ENCODE results near the gene CDH3. TPM values are rescaled to one million over a fixed set of nuclear protein-coding genes. Genes with fewer than 3 reads are reported as not detected.

The CDH3 gene
- total RNA-seq, 5 donors from 2014 or later (not counting 1 experiment from before 2014, with no cell fraction given), result 0.36 to 1.1 (median 0.60) TPM; not detected in 1

- H3K27ac Mint-ChIP-seq, result no peak overlapping the region
- H3K4me1 ChIP-seq (ENCODE audit: control insufficient read depth in 1 of 2, extremely low read depth in 1 of 2, insufficient read depth in 2 of 2, low read length in 2 of 2), result no peaks in the 10 kb centered on the region
- no peaks in the 10 kb centered on the region for H3K36me3 ChIP-seq (ENCODE audit: control insufficient read depth in 2 of 2, extremely low read depth in 1 of 2, insufficient read depth in 1 of 2, low read length in 1 of 2)
- H3K9me3 ChIP-seq, result no peaks in the 10 kb centered on the region
- H3K4me1 Mint-ChIP-seq, result no peaks in the 10 kb centered on the region
- ATAC-seq (replicated peaks in 1 of 4) (no peak), DNase-seq (no peak)
- no peak overlapping the region for H3K27ac ChIP-seq (ENCODE audit: low read length)
- WGBS (ENCODE audit: insufficient coverage), result 83% methylated on average over 4 of the region's 5 CpGs
- no peak overlapping the region for H3K4me3 ChIP-seq (ENCODE audit: control insufficient read depth in 1 of 2, extremely low read depth in 1 of 2, low read length in 1 of 2)
- ChIA-PET POLR2A (interaction anchor here in 1 of 2 donors (0.6 kb wide), 1 partner anchor 47 kb away, joined by 4 read pairs; no protein-coding TSS in a partner anchor), CTCF (no interaction called here)
- peaks cover 0 to 3% of the 10 kb centered on the region in 2 experiments for H3K27me3 ChIP-seq (replicated peaks in 1 of 2; ENCODE audit: control insufficient read depth in 2 of 2, extremely low read depth in 1 of 2, insufficient read depth in 2 of 2, low read length in 1 of 2)
- no peaks in the 10 kb centered on the region for H3K9me3 Mint-ChIP-seq
- H3K36me3 Mint-ChIP-seq, result no peaks in the 10 kb centered on the region
- no peaks in the 10 kb centered on the region for H3K27me3 Mint-ChIP-seq
- H3K4me3 Mint-ChIP-seq, result no peak overlapping the region
These were observed 41.8 kb downstream of the CDH3 start for GRCh38 chr16:68686905-68687304.

GRCh38 chr16:68689921-68690320, 44.8 kb downstream of the CDH3 start:
- CTCF ChIA-PET, result no interaction called here
- H3K27me3 ChIP-seq (replicated peaks in 1 of 2; ENCODE audit: control insufficient read depth in 2 of 2, extremely low read depth in 1 of 2, insufficient read depth in 2 of 2, low read length in 1 of 2), result peaks cover 0 to 4% of the 10 kb centered on the region in 2 experiments
- no peak overlapping the region for H3K4me3 ChIP-seq (ENCODE audit: control insufficient read depth in 1 of 2, extremely low read depth in 1 of 2, low read length in 1 of 2)
- Mint-ChIP-seq H3K36me3 (no peaks in the 10 kb centered on the region), H3K4me3 (no peak overlapping the region), H3K27ac (no peak overlapping the region), H3K27me3 (peaks cover 4 to 5% of the 10 kb centered on the region in 2 donors), H3K4me1 (no peaks in the 10 kb centered on the region), H3K9me3 (no peaks in the 10 kb centered on the region)
- WGBS (ENCODE audit: insufficient coverage), result 93% methylated on average over 3 of the region's 5 CpGs
- ATAC-seq (replicated peaks in 1 of 4) (no peak), DNase-seq (no peak)
- POLR2A ChIA-PET, result no interaction called here
- H3K27ac ChIP-seq (ENCODE audit: low read length), result no peak overlapping the region
- H3K9me3 ChIP-seq, result no peaks in the 10 kb centered on the region
- no peaks in the 10 kb centered on the region for H3K4me1 ChIP-seq (ENCODE audit: control insufficient read depth in 1 of 2, extremely low read depth in 1 of 2, insufficient read depth in 2 of 2, low read length in 2 of 2)
- H3K36me3 ChIP-seq (ENCODE audit: control insufficient read depth in 2 of 2, extremely low read depth in 1 of 2, insufficient read depth in 1 of 2, low read length in 1 of 2), result no peaks in the 10 kb centered on the region

GRCh38 chr16:68695575-68695974, 50.5 kb downstream of the CDH3 start:
- H3K36me3 ChIP-seq (ENCODE audit: control insufficient read depth in 2 of 2, extremely low read depth in 1 of 2, insufficient read depth in 1 of 2, low read length in 1 of 2), result no peaks in the 10 kb centered on the region
- H3K36me3 Mint-ChIP-seq, result no peaks in the 10 kb centered on the region
- H3K27ac Mint-ChIP-seq, result no peak overlapping the region
- 100% methylated on average over 1 of the region's 11 CpGs for WGBS (ENCODE audit: insufficient coverage)
- POLR2A ChIA-PET, result no interaction called here
- no peak overlapping the region for H3K4me3 ChIP-seq (ENCODE audit: control insufficient read depth in 1 of 2, extremely low read depth in 1 of 2, low read length in 1 of 2)
- CTCF ChIA-PET, result no interaction called here
- H3K27me3 Mint-ChIP-seq, result peaks cover 4 to 5% of the 10 kb centered on the region in 2 donors
- H3K4me3 Mint-ChIP-seq, result no peak overlapping the region
- no peak for ATAC-seq (replicated peaks in 1 of 4)
- peaks cover 0 to 8% of the 10 kb centered on the region in 2 experiments for H3K27me3 ChIP-seq (replicated peaks in 1 of 2; ENCODE audit: control insufficient read depth in 2 of 2, extremely low read depth in 1 of 2, insufficient read depth in 2 of 2, low read length in 1 of 2)
- no peak overlapping the region for H3K27ac ChIP-seq (ENCODE audit: low read length)
- DNase-seq, result no peak
- H3K4me1 ChIP-seq (ENCODE audit: control insufficient read depth in 1 of 2, extremely low read depth in 1 of 2, insufficient read depth in 2 of 2, low read length in 2 of 2), result no peaks in the 10 kb centered on the region
- no peaks in the 10 kb centered on the region for H3K4me1 Mint-ChIP-seq
- H3K9me3 Mint-ChIP-seq, result no peaks in the 10 kb centered on the region
- H3K9me3 ChIP-seq, result no peaks in the 10 kb centered on the region

- ChIA-PET POLR2A (no interaction called here), CTCF (interaction anchor here in 1 of 2 donors (0.6 kb wide), 1 partner anchor 535 kb away, joined by 3 read pairs; no protein-coding TSS in a partner anchor)
- H3K27ac ChIP-seq (ENCODE audit: low read length), result no peak overlapping the region
- H3K36me3 Mint-ChIP-seq, result no peaks in the 10 kb centered on the region
- 86% methylated on average over 4 of the region's 8 CpGs for WGBS (ENCODE audit: insufficient coverage)
- H3K9me3 Mint-ChIP-seq, result no peaks in the 10 kb centered on the region
- no peaks in the 10 kb centered on the region for H3K36me3 ChIP-seq (ENCODE audit: control insufficient read depth in 2 of 2, extremely low read depth in 1 of 2, insufficient read depth in 1 of 2, low read length in 1 of 2)
- H3K4me1 Mint-ChIP-seq, result no peaks in the 10 kb centered on the region
- H3K27ac Mint-ChIP-seq, result no peak overlapping the region
- H3K27me3 Mint-ChIP-seq, result peaks cover 4 to 5% of the 10 kb centered on the region in 2 donors
- H3K4me1 ChIP-seq (ENCODE audit: control insufficient read depth in 1 of 2, extremely low read depth in 1 of 2, insufficient read depth in 2 of 2, low read length in 2 of 2), result no peaks in the 10 kb centered on the region
- DNase-seq, result no peak
- H3K4me3 Mint-ChIP-seq, result no peak overlapping the region
- no peaks in the 10 kb centered on the region for H3K9me3 ChIP-seq
- no peak overlapping the region for H3K4me3 ChIP-seq (ENCODE audit: control insufficient read depth in 1 of 2, extremely low read depth in 1 of 2, low read length in 1 of 2)
- no peak for ATAC-seq (replicated peaks in 1 of 4)
- peaks cover 0 to 8% of the 10 kb centered on the region in 2 experiments for H3K27me3 ChIP-seq (replicated peaks in 1 of 2; ENCODE audit: control insufficient read depth in 2 of 2, extremely low read depth in 1 of 2, insufficient read depth in 2 of 2, low read length in 1 of 2)
These were observed 51.4 kb downstream of the CDH3 start for GRCh38 chr16:68696514-68696913.

GRCh38 chr16:68698091-68698490, 53.0 kb downstream of the CDH3 start:
- no peak for ATAC-seq (replicated peaks in 1 of 4)
- DNase-seq, result no peak
- Histone ChIP-seq H3K27ac (ENCODE audit: low read length) (no peak overlapping the region), H3K27me3 (replicated peaks in 1 of 2; ENCODE audit: control insufficient read depth in 2 of 2, extremely low read depth in 1 of 2, insufficient read depth in 2 of 2, low read length in 1 of 2) (peaks cover 0 to 8% of the 10 kb centered on the region in 2 experiments), H3K9me3 (no peaks in the 10 kb centered on the region), H3K36me3 (ENCODE audit: control insufficient read depth in 2 of 2, extremely low read depth in 1 of 2, insufficient read depth in 1 of 2, low read length in 1 of 2) (no peaks in the 10 kb centered on the region), H3K4me3 (ENCODE audit: control insufficient read depth in 1 of 2, extremely low read depth in 1 of 2, low read length in 1 of 2) (no peak overlapping the region), H3K4me1 (ENCODE audit: control insufficient read depth in 1 of 2, extremely low read depth in 1 of 2, insufficient read depth in 2 of 2, low read length in 2 of 2) (no peaks in the 10 kb centered on the region)
- no peaks in the 10 kb centered on the region for H3K4me1 Mint-ChIP-seq
- no peaks in the 10 kb centered on the region for H3K9me3 Mint-ChIP-seq
- no peak overlapping the region for H3K27ac Mint-ChIP-seq
- 88% methylated on average over 21 of the region's 23 CpGs for WGBS (ENCODE audit: insufficient coverage)
- no peaks in the 10 kb centered on the region for H3K36me3 Mint-ChIP-seq
- ChIA-PET CTCF (interaction anchor here in 1 of 2 donors (1.0 kb wide), 1 partner anchor 167 kb away, joined by 3 read pairs; no protein-coding TSS in a partner anchor), POLR2A (interaction anchor here in 1 of 2 donors (0.6 kb wide), 1 partner anchor 108 kb away, joined by 3 read pairs; no protein-coding TSS in a partner anchor)
- peaks cover 2 to 3% of the 10 kb centered on the region in 2 donors for H3K27me3 Mint-ChIP-seq
- no peak overlapping the region for H3K4me3 Mint-ChIP-seq

GRCh38 chr16:68700120-68700519, 55.0 kb downstream of the CDH3 start:
- Mint-ChIP-seq H3K36me3 (no peaks in the 10 kb centered on the region), H3K4me1 (peaks cover 0 to 5% (median 0%) of the 10 kb centered on the region in 3 donors), H3K9me3 (no peaks in the 10 kb centered on the region), H3K4me3 (no peak overlapping the region), H3K27ac (no peak overlapping the region), H3K27me3 (no peaks in the 10 kb centered on the region)
- ATAC-seq (replicated peaks in 1 of 4), result no peak
- Histone ChIP-seq H3K4me1 (ENCODE audit: control insufficient read depth in 1 of 2, extremely low read depth in 1 of 2, insufficient read depth in 2 of 2, low read length in 2 of 2) (peaks cover 0 to 4% of the 10 kb centered on the region in 2 experiments), H3K27me3 (replicated peaks in 1 of 2; ENCODE audit: control insufficient read depth in 2 of 2, extremely low read depth in 1 of 2, insufficient read depth in 2 of 2, low read length in 1 of 2) (peaks cover 0 to 17% of the 10 kb centered on the region in 2 experiments), H3K9me3 (no peaks in the 10 kb centered on the region), H3K27ac (ENCODE audit: low read length) (no peak overlapping the region), H3K36me3 (ENCODE audit: control insufficient read depth in 2 of 2, extremely low read depth in 1 of 2, insufficient read depth in 1 of 2, low read length in 1 of 2) (no peaks in the 10 kb centered on the region), H3K4me3 (ENCODE audit: control insufficient read depth in 1 of 2, extremely low read depth in 1 of 2, low read length in 1 of 2) (no peak overlapping the region)
- CTCF ChIA-PET, result interaction anchor here in 1 of 2 donors (0.5 kb wide), 1 partner anchor 124 kb away, joined by 12 read pairs; no protein-coding TSS in a partner anchor
- DNase-seq, result no peak
- WGBS (ENCODE audit: insufficient coverage), result 82% methylated on average over 5 of the region's 6 CpGs
- POLR2A ChIA-PET, result no interaction called here

All from T-cell (primary cell).